HCT116 (cell line): ENCODE data around the gene MACROD1. TPM values are rescaled to one million over a fixed set of nuclear protein-coding genes. Genes with fewer than 3 reads are reported as not detected.

Experiments
- ATAC-seq: fragments of 200-7000 bp; cut with Tn5 transposase; 2 replicates; pipeline ENCODE4 v1.9.1; 2020; ENCODE audit warnings: mild to moderate bottlenecking, moderate library complexity
- BruUV-seq: library from RNA; stranded (reverse); fragments of 400-500 nt; replicated peaks from 2 replicates; lab custom pipeline; 2021; lab: Mats Ljungman, UMichigan
- CTCF ChIA-PET: fragments of 300-600 bp; sonication (Branson Sonifier 250); formaldehyde crosslinking; loops from one replicate; lab custom pipeline; 2021; ENCODE audit warnings: antibody characterized with exemption; lab: Charles Lee
- POLR2A ChIA-PET: fragments of 300-600, 350-600 bp; sonication (Branson Sonifier 250); formaldehyde crosslinking; loops from one replicate; lab custom pipeline; 2021; ENCODE audit warnings: antibody characterized with exemption; lab: Charles Lee
- RAD21 ChIA-PET, 2 experiments: fragments of 300-600 bp; sonication (Branson Sonifier 250); formaldehyde crosslinking; loops; one replicate each; lab custom pipeline; 2023; ENCODE audit warnings: low total read pairs in 2 of 2; ENCODE audit not compliant: uncharacterized antibody in 2 of 2, unreplicated experiment in 2 of 2, low non-redundant PET in 1 of 2; lab: Charles Lee
- DNase-seq: peaks from one replicate; pipeline ENCODE4 v3.0.0-alpha.2; 2010; ENCODE audit warnings: low read depth, low spot score
- H2AFZ ChIP-seq: fragments of 200-600 bp; shearing (Covaris generic), sonication (generic); 2 replicates; pipeline ENCODE4 v1.6.1; 2017; ENCODE audit warnings: low read depth, mixed run types, mixed read lengths, antibody characterized with exemption, low read length; ENCODE audit not compliant: poor library complexity, severe bottlenecking
- H3K27ac ChIP-seq: 2 replicates; pipeline ENCODE4 v1.5.1; 2012; ENCODE audit warnings: low read depth, low read length
- H3K27me3 ChIP-seq: fragments of 200-600 bp; sonication (generic); 2 replicates; pipeline ENCODE4 v1.6.1; 2016; ENCODE audit warnings: mixed run types, low read length, mixed read lengths; ENCODE audit not compliant: insufficient read depth
- H3K36me3 ChIP-seq, 2 experiments: fragments of 200-500 bp in 1 of 2; fragments of 200-600 bp in 1 of 2; sonication (Bioruptor generic) in 1 of 2; sonication (generic) in 1 of 2; 2 replicates each; pipeline versions ENCODE4 v1.5.1 to v1.6.1; 2014 to 2016; ENCODE audit warnings: low read length in 2 of 2, inconsistent platforms in 1 of 2, mixed read lengths in 1 of 2, mixed run types in 1 of 2; ENCODE audit not compliant: insufficient read depth in 2 of 2, control insufficient read depth in 1 of 2
- H3K4me1 ChIP-seq, 2 experiments: fragments of 200-600 bp in 1 of 2; sonication (generic) in 1 of 2; 2 replicates each; pipeline versions ENCODE4 v1.5.1 to v1.6.1; 2012 to 2017; ENCODE audit warnings: low read length in 2 of 2, inconsistent platforms in 1 of 2, mild to moderate bottlenecking in 1 of 2, mixed read lengths in 1 of 2, mixed run types in 1 of 2, moderate library complexity in 1 of 2; ENCODE audit not compliant: insufficient read depth in 2 of 2, control insufficient read depth in 1 of 2
- H3K4me2 ChIP-seq: fragments of 200-600 bp; sonication (generic); 2 replicates; pipeline ENCODE4 v1.6.1; 2017; ENCODE audit warnings: mixed run types, low read length, mixed read lengths
- H3K4me3 ChIP-seq, 2 experiments: fragments of 200-600 bp in 1 of 2; sonication (generic) in 1 of 2; replicated peaks in 1 of 2; 2 replicates each; pipeline ENCODE4 v1.5.1; 2011 to 2016; ENCODE audit warnings: low read length in 2 of 2, control low read depth in 1 of 2, low read depth in 1 of 2, mild to moderate bottlenecking in 1 of 2, mixed read lengths in 1 of 2, mixed run types in 1 of 2
- H3K79me2 ChIP-seq: fragments of 200-600 bp; sonication (generic); 2 replicates; pipeline ENCODE4 v1.6.1; 2017; ENCODE audit warnings: mild to moderate bottlenecking, mixed run types, low read length, moderate library complexity, mixed read lengths; ENCODE audit not compliant: insufficient read depth
- H3K9ac ChIP-seq: fragments of 200-600 bp; sonication (generic); 2 replicates; pipeline ENCODE4 v1.6.1; 2016; ENCODE audit warnings: low read length, mixed read lengths
- H3K9me2 ChIP-seq: fragments of 200-600 bp; sonication (generic), shearing (Covaris generic); 2 replicates; pipeline ENCODE4 v1.6.1; 2017; ENCODE audit warnings: mixed run types, mild to moderate bottlenecking, moderate library complexity; ENCODE audit not compliant: insufficient read depth
- H3K9me3 ChIP-seq, 2 experiments: fragments of 200-500 bp in 1 of 2; fragments of 200-600 bp in 1 of 2; sonication (Bioruptor generic) in 1 of 2; sonication (generic) in 1 of 2; 2 replicates each; pipeline ENCODE4 v1.6.1; 2014 to 2017; ENCODE audit warnings: low read length in 2 of 2, mixed read lengths in 2 of 2, inconsistent platforms in 1 of 2, low read depth in 1 of 2, mild to moderate bottlenecking in 1 of 2, mixed run types in 1 of 2, moderate library complexity in 1 of 2; ENCODE audit not compliant: control insufficient read depth in 1 of 2, insufficient read depth in 1 of 2
- H4K20me1 ChIP-seq: fragments of 200-600 bp; sonication (generic), shearing (Covaris generic); 2 replicates; pipeline ENCODE4 v1.6.1; 2017; ENCODE audit warnings: mixed run types, mild to moderate bottlenecking, moderate library complexity; ENCODE audit not compliant: insufficient read depth
- ATF3 ChIP-seq: IDR thresholded peaks from 2 replicates; pipeline ENCODE4 v1.6.1; 2012
- CBX3 ChIP-seq: IDR thresholded peaks from 2 replicates; pipeline ENCODE4 v1.6.1; 2012; ENCODE audit warnings: low read depth
- CEBPB ChIP-seq: IDR thresholded peaks from 2 replicates; pipeline ENCODE4 v1.6.1; 2012; ENCODE audit warnings: low read depth
- ELF1 ChIP-seq: IDR thresholded peaks from 2 replicates; pipeline ENCODE4 v1.6.1; 2012; ENCODE audit warnings: low read depth, borderline replicate concordance
- EZH2phosphoT487 ChIP-seq: fragments of 200-600 bp; IDR thresholded peaks from 2 replicates; pipeline ENCODE4 v1.6.1; 2018; ENCODE audit warnings: antibody characterized with exemption, borderline replicate concordance
- FOSL1 ChIP-seq: IDR thresholded peaks from 2 replicates; pipeline ENCODE4 v1.6.1; 2012; ENCODE audit warnings: low read depth
- JUND ChIP-seq: IDR thresholded peaks from 2 replicates; pipeline ENCODE4 v1.6.1; 2012
- MAX ChIP-seq: IDR thresholded peaks from 2 replicates; pipeline ENCODE4 v1.6.1; 2012
- POLR2A ChIP-seq: IDR thresholded peaks from 2 replicates; pipeline ENCODE4 v1.7.0; 2011; ENCODE audit warnings: borderline replicate concordance; ENCODE audit not compliant: insufficient read depth, insufficient read length; ENCODE audit errors: extremely low read depth
- POLR2AphosphoS5 ChIP-seq: IDR thresholded peaks from 2 replicates; pipeline ENCODE4 v1.6.1; 2011; ENCODE audit warnings: mild to moderate bottlenecking, low read depth, low read length, moderate library complexity
- REST ChIP-seq: IDR thresholded peaks from 2 replicates; pipeline ENCODE4 v1.6.1; 2012; ENCODE audit warnings: low read depth
- SIN3A ChIP-seq: IDR thresholded peaks from 2 replicates; pipeline ENCODE4 v1.6.1; 2012; ENCODE audit warnings: low read depth
- SRF ChIP-seq: IDR thresholded peaks from 2 replicates; pipeline ENCODE4 v1.6.1; 2012; ENCODE audit warnings: low read depth
- YY1 ChIP-seq: IDR thresholded peaks from 2 replicates; pipeline ENCODE4 v1.6.1; 2011; ENCODE audit warnings: low read length, low read depth, moderate library complexity, mild to moderate bottlenecking; ENCODE audit not compliant: insufficient replicate concordance; ENCODE audit errors: extremely low read depth
- ZBTB33 ChIP-seq: IDR thresholded peaks from 2 replicates; pipeline ENCODE4 v1.6.1; 2011; ENCODE audit warnings: mild to moderate bottlenecking, low read length, moderate library complexity; ENCODE audit not compliant: insufficient replicate concordance; ENCODE audit errors: extremely low read depth
- ZFX ChIP-seq: fragments of 450-650 bp; IDR thresholded peaks from 2 replicates; pipeline ENCODE4 v1.6.1; 2017
- intact Hi-C: fragments of 100-400 bp; cut with micrococcal nuclease; formaldehyde crosslinking; loops from 2 replicates; pipeline ENCODE4 v1.10.0; 2022
- total RNA-seq: library from RNA; stranded (reverse); gene quantifications from one replicate; pipeline ENCODE4 v1.2.1, GENCODE V29; 2021; ENCODE audit not compliant: unreplicated experiment

Gene MACROD1
- total RNA-seq, 1 experiment from 2014 or later: 61.1 TPM

- TF ChIP-seq ZBTB33 (no peak), CBX3 (no peak), POLR2A (no peak), YY1 (no peak), JUND (no peak), SRF (no peak), FOSL1 (no peak), EZH2phosphoT487 (no peak), MAX (no peak)
- TF ChIP-seq, all 23 proteins: peak for 0
Observed at GRCh38 chr11:64027651-64028397, 138.1 kb downstream of the MACROD1 start (continued).

- ATAC-seq (no peak), DNase-seq (no peak)
- Histone ChIP-seq H3K27me3 (no peaks in the 10 kb centered on the region), H3K9ac (no peak overlapping the region), H3K79me2 (no peaks in the 10 kb centered on the region), H2AFZ (no peak overlapping the region), H3K4me2 (no peak overlapping the region), H3K4me3 (no peak overlapping the region), H3K4me1 (peaks cover 0 to 12% of the 10 kb centered on the region in 2 experiments; a peak in 2 of 4 replicates), H4K20me1 (no peaks in the 10 kb centered on the region), H3K9me3 (no peaks in the 10 kb centered on the region), H3K27ac (no peak overlapping the region), H3K36me3 (no peaks in the 10 kb centered on the region), H3K9me2 (no peaks in the 10 kb centered on the region)
- CTCF ChIA-PET: no interaction called here
- no TSS peak for BruUV-seq
- intact Hi-C loops: no loop called here
- RAD21 ChIA-PET: no interaction called here
- POLR2A ChIA-PET: no interaction called here
- TF ChIP-seq ATF3 (no peak), CBX3 (no peak), SIN3A (no peak), REST (no peak), CEBPB (no peak), ZBTB33 (no peak), ZFX (no peak), YY1 (no peak), POLR2AphosphoS5 (no peak), ELF1 (no peak)
Observed at GRCh38 chr11:64026575-64027205, 139.2 kb downstream of the MACROD1 start.
